Progenitor cell of endocrine pancreas (in vitro differentiated cells): Measurements from ENCODE around the gene AMOT. TPM values are rescaled to one million over a fixed set of nuclear protein-coding genes. Genes with fewer than 3 reads are reported as not detected.
A peak's percentile ranks its signal among the peaks of the same experiment; 100 is the strongest.
"Not testable (repeated sequence)": the region's sequence is repeated elsewhere in the genome, so short reads cannot be mapped to it uniquely, and the experiment has no call there.

ENCODE experiments used
- DNase-seq: peaks from one replicate; pipeline ENCODE4 v3.0.0; 2021; ENCODE audit warnings: low spot score; ENCODE audit not compliant: unreplicated experiment
- H3K27ac Mint-ChIP-seq: 2 replicates; pipeline ENCODE4 v1.8.0; 2021; ENCODE audit warnings: mild to moderate bottlenecking, moderate library complexity, mixed read lengths
- H3K27me3 Mint-ChIP-seq: 2 replicates; pipeline ENCODE4 v1.8.0; 2021; ENCODE audit warnings: mixed read lengths
- H3K36me3 Mint-ChIP-seq: 2 replicates; pipeline ENCODE4 v1.8.0; 2022; ENCODE audit warnings: mixed read lengths; ENCODE audit not compliant: insufficient read depth
- H3K4me1 Mint-ChIP-seq: 2 replicates; pipeline ENCODE4 v1.8.0; 2021; ENCODE audit warnings: low read depth, mixed read lengths
- H3K4me3 Mint-ChIP-seq: 2 replicates; pipeline ENCODE4 v1.8.0; 2021; ENCODE audit warnings: low read depth, mild to moderate bottlenecking, moderate library complexity, mixed read lengths
- H3K9me3 Mint-ChIP-seq: 2 replicates; pipeline ENCODE4 v1.8.0; 2021; ENCODE audit warnings: low read depth, mixed read lengths
- total RNA-seq: library from RNA; stranded (reverse); gene quantifications from 2 replicates; pipeline ENCODE4 v1.2.1, GENCODE V29; 2021
- TF ChIP-seq, protein P1 (sequence below): fragments of 200-600 bp; sonication (generic); IDR thresholded peaks from one replicate; pipeline ENCODE4 v1.5.0; 2021; ENCODE audit warnings: antibody characterized with exemption, mild to moderate bottlenecking; ENCODE audit not compliant: unreplicated experiment

Gene AMOT
- total RNA-seq, 1 donor from 2014 or later, result 494 TPM

DNA sequence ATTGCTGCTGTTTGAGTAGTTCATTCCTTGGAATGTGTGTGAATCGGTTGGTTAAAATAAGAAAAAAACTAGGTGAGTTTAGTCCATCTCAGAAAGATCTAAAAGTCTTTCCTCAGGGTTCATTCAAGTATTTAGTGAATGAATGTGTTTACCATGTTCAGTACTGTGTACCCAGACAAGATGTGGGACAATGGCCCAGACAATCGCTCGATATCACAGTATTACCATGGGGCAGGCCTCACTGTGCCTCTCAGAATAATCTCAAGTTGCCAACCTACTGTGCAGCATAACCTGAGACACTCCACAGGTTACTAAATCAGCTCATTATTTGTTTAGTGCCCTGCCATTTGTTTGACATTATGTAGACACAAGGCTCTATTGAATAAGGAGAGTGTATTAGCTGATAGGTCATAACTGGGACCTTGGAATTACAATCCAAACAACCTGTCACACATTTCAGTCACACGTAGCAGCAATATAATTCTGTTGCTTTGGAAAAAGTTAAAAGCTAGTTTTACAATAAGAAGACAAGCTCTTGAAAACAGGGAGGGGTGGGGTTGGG, 24.9 kb upstream of the AMOT start:
- peaks cover 12% of the 10 kb centered on the region for H3K4me1 Mint-ChIP-seq
- no peaks in the 10 kb centered on the region for H3K9me3 Mint-ChIP-seq
- no peaks in the 10 kb centered on the region for H3K36me3 Mint-ChIP-seq
- DNase-seq, result no peak
- H3K27ac Mint-ChIP-seq, result no peak overlapping the region
- H3K27me3 Mint-ChIP-seq, result no peaks in the 10 kb centered on the region
- TF ChIP-seq, protein P1, sequence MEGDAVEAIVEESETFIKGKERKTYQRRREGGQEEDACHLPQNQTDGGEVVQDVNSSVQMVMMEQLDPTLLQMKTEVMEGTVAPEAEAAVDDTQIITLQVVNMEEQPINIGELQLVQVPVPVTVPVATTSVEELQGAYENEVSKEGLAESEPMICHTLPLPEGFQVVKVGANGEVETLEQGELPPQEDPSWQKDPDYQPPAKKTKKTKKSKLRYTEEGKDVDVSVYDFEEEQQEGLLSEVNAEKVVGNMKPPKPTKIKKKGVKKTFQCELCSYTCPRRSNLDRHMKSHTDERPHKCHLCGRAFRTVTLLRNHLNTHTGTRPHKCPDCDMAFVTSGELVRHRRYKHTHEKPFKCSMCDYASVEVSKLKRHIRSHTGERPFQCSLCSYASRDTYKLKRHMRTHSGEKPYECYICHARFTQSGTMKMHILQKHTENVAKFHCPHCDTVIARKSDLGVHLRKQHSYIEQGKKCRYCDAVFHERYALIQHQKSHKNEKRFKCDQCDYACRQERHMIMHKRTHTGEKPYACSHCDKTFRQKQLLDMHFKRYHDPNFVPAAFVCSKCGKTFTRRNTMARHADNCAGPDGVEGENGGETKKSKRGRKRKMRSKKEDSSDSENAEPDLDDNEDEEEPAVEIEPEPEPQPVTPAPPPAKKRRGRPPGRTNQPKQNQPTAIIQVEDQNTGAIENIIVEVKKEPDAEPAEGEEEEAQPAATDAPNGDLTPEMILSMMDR, result no peak
- no peak overlapping the region for H3K4me3 Mint-ChIP-seq

GRCh38 chrX:112863850-112864249, 23.2 kb upstream of the AMOT start:
- DNase-seq, result no peak
- TF ChIP-seq, protein P1, result no peak
- Mint-ChIP-seq H3K27me3 (no peaks in the 10 kb centered on the region), H3K9me3 (no peaks in the 10 kb centered on the region), H3K36me3 (no peaks in the 10 kb centered on the region), H3K4me1 (peaks cover 28% of the 10 kb centered on the region), H3K27ac (no peak overlapping the region), H3K4me3 (no peak overlapping the region)

GRCh38 chrX:112857478-112857878, 16.8 kb upstream of the AMOT start:
- Mint-ChIP-seq H3K4me1 (peaks cover 33% of the 10 kb centered on the region), H3K27ac (no peak overlapping the region), H3K9me3 (peaks cover 7% of the 10 kb centered on the region), H3K27me3 (no peaks in the 10 kb centered on the region), H3K4me3 (no peak overlapping the region), H3K36me3 (peaks cover 3% of the 10 kb centered on the region)
- DNase-seq, result no peak
- TF ChIP-seq, protein P1, result no peak

- H3K27ac Mint-ChIP-seq, H3K9me3 Mint-ChIP-seq, H3K4me3 Mint-ChIP-seq, H3K36me3 Mint-ChIP-seq, H3K27me3 Mint-ChIP-seq, DNase-seq: not testable (repeated sequence)
- peaks cover 48% of the 10 kb centered on the region for H3K4me1 Mint-ChIP-seq
Measured at GRCh38 chrX:112854901-112855300, 14.3 kb upstream of the AMOT start.

DNA sequence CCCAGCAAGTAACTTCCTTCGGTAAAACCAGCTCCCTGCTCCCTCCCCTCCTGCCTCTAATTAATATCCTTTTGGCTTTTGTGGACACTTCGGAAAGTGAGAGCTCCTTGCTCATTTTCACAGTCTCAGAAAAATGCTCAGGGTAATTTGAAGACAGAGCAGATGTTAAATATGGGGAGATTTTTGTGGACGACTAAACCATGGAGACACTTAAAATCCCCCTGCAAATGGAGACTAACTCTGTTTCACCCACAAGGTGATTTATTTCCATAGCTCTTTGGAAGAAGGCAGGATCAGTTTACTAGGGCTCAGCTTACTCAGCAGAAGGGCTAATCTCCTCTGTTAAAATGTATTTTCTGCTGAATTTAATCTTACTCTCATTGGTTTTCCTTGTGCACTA, 12.2 kb upstream of the AMOT start:
- DNase-seq, result no peak
- Mint-ChIP-seq H3K4me3 (peak overlapping the region; percentile 12), H3K4me1 (peaks cover 47% of the 10 kb centered on the region), H3K27me3 (no peaks in the 10 kb centered on the region), H3K27ac (peak overlapping the region; percentile 95), H3K9me3 (peaks cover 7% of the 10 kb centered on the region), H3K36me3 (peaks cover 3% of the 10 kb centered on the region)
- TF ChIP-seq, protein P1, result no peak

DNA sequence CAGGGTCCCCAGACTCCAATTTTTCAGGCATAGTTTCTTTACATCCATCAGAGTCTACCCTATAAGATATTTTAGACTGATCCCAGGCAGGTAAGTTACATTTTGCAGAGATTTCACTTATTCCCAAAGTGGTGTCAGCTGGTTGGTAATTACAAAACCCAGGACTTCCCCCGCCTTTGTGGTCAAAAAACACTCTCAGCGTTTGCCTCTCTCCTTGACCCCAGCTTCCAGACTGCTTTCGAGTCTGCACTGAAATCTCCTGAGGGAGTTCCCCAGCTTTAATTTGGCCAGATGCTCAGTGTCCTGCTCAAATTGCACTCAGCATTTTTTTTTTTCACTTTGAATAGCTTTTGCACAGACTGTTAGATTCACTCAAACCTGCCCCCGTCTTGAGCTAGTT, 11.2 kb upstream of the AMOT start:
- Mint-ChIP-seq H3K36me3 (peaks cover 3% of the 10 kb centered on the region), H3K27me3 (no peaks in the 10 kb centered on the region), H3K4me1 (peaks cover 54% of the 10 kb centered on the region), H3K27ac (peak overlapping the region; percentile 95), H3K9me3 (peaks cover 7% of the 10 kb centered on the region), H3K4me3 (peak overlapping the region; percentile 20)
- TF ChIP-seq, protein P1, result no peak
- no peak for DNase-seq
